GM12878 (cell line): ENCODE results near the gene MGAT4B. TPM values are rescaled to one million over a fixed set of nuclear protein-coding genes. Genes with fewer than 3 reads are reported as not detected.

Source experiments
- EGR1 ChIP-seq, 2 experiments: IDR thresholded peaks; 1 replicate in 1 of 2; 2 replicates in 1 of 2; pipeline ENCODE4 v1.6.1; 2011 to 2012; ENCODE audit warnings: low read depth in 2 of 2, low read length in 2 of 2, borderline replicate concordance in 1 of 2, mild to moderate bottlenecking in 1 of 2, moderate library complexity in 1 of 2
- FOXM1 ChIP-seq: IDR thresholded peaks from 2 replicates; pipeline ENCODE4 v1.6.1; 2012; ENCODE audit warnings: low read depth, mild to moderate bottlenecking, inconsistent platforms, low read length, moderate library complexity
- HDAC2 ChIP-seq: fragments of 200-600 bp; sonication (generic); IDR thresholded peaks from 2 replicates; pipeline ENCODE4 v1.6.1; 2017
- IRF4 ChIP-seq: IDR thresholded peaks from 2 replicates; pipeline ENCODE4 v1.6.1; 2011; ENCODE audit warnings: low read depth, low read length
- KAT2A ChIP-seq: conservative IDR thresholded peaks from 2 replicates; pipeline ENCODE4 v1.6.1; 2011; ENCODE audit warnings: low read depth, low read length; ENCODE audit not compliant: control insufficient read depth
- KDM1A ChIP-seq: fragments of 200-600 bp; sonication (generic); IDR thresholded peaks from 2 replicates; pipeline ENCODE4 v1.6.1; 2016; ENCODE audit warnings: borderline replicate concordance
- MEF2B ChIP-seq: fragments of 450-650 bp; IDR thresholded peaks from 2 replicates; pipeline ENCODE4 v1.6.1; 2018; ENCODE audit warnings: mild to moderate bottlenecking, moderate library complexity; ENCODE audit not compliant: partially characterized antibody, poor library complexity, severe bottlenecking
- MYC ChIP-seq: IDR thresholded peaks from 2 replicates; pipeline ENCODE4 v1.6.1; 2011; ENCODE audit warnings: mild to moderate bottlenecking, low read length, moderate library complexity, inconsistent platforms; ENCODE audit not compliant: insufficient read depth, insufficient replicate concordance, insufficient read length, severe bottlenecking
- NBN ChIP-seq: fragments of 450-650 bp; IDR thresholded peaks from 2 replicates; pipeline ENCODE4 v1.6.1; 2016
- PAX8 ChIP-seq: fragments of 450-650 bp; IDR thresholded peaks from 2 replicates; pipeline ENCODE4 v1.6.1; 2017; ENCODE audit warnings: mild to moderate bottlenecking, moderate library complexity
- RBBP5 ChIP-seq: fragments of 200-600 bp; sonication (generic); conservative IDR thresholded peaks from 2 replicates; pipeline ENCODE4 v1.6.1; 2016
- RELA ChIP-seq: fragments of 450-650 bp; IDR thresholded peaks from 2 replicates; pipeline ENCODE4 v1.8.0; 2014; ENCODE audit warnings: borderline replicate concordance; ENCODE audit not compliant: partially characterized antibody
- SMAD5 ChIP-seq: IDR thresholded peaks from 2 replicates; pipeline ENCODE4 v1.6.1; 2016; ENCODE audit warnings: antibody characterized with exemption, low read depth
- SMC3 ChIP-seq: IDR thresholded peaks from 2 replicates; pipeline ENCODE4 v1.6.1; 2011; ENCODE audit warnings: low read length, improper control_type of control experiment, borderline replicate concordance
- polyA plus RNA-seq, 11 experiments: library from polyadenylated mRNA; depleted of rRNA in 4 of 11; unstranded in 6 of 11; stranded (reverse) in 5 of 11; fragments of >200 nt; fragmentation: Nextera tagmentation in 4 of 11; fragmentation: Illumina TruSeq in 1 of 11; extraction: Ambion mirVana in 4 of 11; extraction: Trizol in 1 of 11; gene quantifications; 1 replicate in 1 of 11; 2 replicates in 10 of 11; pipeline versions ENCODE4 v1.2.1 to v1.2.3, GENCODE V29; 2011 to 2016; ENCODE audit warnings: inconsistent platforms in 2 of 11, missing spikeins in 2 of 11, low read depth in 1 of 11
- total RNA-seq, 4 experiments: library from RNA; depleted of rRNA in 3 of 4; stranded (reverse); fragments of >200 nt in 3 of 4; fragmentation: Illumina TruSeq in 1 of 4; extraction: Trizol in 1 of 4; gene quantifications; 2 replicates each; pipeline versions ENCODE4 v1.2.1 to v1.2.3, GENCODE V29; 2013 to 2021
- TF ChIP-seq, protein P1 (sequence below): fragments of 450-650 bp; IDR thresholded peaks from 2 replicates; pipeline ENCODE4 v1.6.1; 2016; ENCODE audit warnings: mild to moderate bottlenecking
- TF ChIP-seq, protein P2 (sequence below): IDR thresholded peaks from 2 replicates; pipeline ENCODE4 v1.6.1; 2012; ENCODE audit warnings: mild to moderate bottlenecking, low read depth, low read length
- TF ChIP-seq, protein P3 (sequence below): fragments of 450-650 bp; IDR thresholded peaks from 2 replicates; pipeline ENCODE4 v1.6.1; 2017; ENCODE audit warnings: mild to moderate bottlenecking, moderate library complexity
- TF ChIP-seq, protein P4 (sequence below): fragments of 450-650 bp; IDR thresholded peaks from 2 replicates; pipeline ENCODE4 v1.6.1; 2018; ENCODE audit warnings: mild to moderate bottlenecking, low read depth, moderate library complexity; ENCODE audit not compliant: partially characterized antibody

Gene MGAT4B
- total and polyA plus RNA-seq, 10 of the 15 experiments (the other 5 are each of a cell fraction or from before 2014, with no cell fraction given) = 0.60 to 82.5 (median 34.4) TPM; not detected in 1

DNA sequence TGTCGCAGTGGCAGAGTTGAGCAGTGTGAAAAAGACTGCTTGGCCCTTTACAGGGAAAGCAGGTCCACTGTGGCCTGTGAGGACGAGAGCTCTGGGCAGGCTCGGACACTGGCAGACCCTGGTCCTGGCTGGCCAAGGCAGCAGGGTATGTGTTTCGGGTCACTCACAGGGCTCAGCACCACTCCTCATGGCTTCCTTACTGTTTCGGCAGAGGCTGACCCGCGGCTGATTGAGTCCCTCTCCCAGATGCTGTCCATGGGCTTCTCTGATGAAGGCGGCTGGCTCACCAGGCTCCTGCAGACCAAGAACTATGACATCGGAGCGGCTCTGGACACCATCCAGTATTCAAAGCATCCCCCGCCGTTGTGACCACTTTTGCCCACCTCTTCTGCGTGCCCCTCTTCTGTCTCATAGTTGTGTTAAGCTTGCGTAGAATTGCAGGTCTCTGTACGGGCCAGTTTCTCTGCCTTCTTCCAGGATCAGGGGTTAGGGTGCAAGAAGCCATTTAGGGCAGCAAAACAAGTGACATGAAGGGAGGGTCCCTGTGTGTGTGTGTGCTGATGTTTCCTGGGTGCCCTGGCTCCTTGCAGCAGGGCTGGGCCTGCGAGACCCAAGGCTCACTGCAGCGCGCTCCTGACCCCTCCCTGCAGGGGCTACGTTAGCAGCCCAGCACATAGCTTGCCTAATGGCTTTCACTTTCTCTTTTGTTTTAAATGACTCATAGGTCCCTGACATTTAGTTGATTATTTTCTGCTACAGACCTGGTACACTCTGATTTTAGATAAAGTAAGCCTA, 29.8 kb upstream of the MGAT4B start (continued):
- TF ChIP-seq, protein P1, sequence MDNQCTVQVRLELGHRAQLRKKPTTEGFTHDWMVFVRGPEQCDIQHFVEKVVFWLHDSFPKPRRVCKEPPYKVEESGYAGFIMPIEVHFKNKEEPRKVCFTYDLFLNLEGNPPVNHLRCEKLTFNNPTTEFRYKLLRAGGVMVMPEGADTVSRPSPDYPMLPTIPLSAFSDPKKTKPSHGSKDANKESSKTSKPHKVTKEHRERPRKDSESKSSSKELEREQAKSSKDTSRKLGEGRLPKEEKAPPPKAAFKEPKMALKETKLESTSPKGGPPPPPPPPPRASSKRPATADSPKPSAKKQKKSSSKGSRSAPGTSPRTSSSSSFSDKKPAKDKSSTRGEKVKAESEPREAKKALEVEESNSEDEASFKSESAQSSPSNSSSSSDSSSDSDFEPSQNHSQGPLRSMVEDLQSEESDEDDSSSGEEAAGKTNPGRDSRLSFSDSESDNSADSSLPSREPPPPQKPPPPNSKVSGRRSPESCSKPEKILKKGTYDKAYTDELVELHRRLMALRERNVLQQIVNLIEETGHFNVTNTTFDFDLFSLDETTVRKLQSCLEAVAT = peak; percentile 83
- TF ChIP-seq KDM1A = no peak
- TF ChIP-seq, protein P2, sequence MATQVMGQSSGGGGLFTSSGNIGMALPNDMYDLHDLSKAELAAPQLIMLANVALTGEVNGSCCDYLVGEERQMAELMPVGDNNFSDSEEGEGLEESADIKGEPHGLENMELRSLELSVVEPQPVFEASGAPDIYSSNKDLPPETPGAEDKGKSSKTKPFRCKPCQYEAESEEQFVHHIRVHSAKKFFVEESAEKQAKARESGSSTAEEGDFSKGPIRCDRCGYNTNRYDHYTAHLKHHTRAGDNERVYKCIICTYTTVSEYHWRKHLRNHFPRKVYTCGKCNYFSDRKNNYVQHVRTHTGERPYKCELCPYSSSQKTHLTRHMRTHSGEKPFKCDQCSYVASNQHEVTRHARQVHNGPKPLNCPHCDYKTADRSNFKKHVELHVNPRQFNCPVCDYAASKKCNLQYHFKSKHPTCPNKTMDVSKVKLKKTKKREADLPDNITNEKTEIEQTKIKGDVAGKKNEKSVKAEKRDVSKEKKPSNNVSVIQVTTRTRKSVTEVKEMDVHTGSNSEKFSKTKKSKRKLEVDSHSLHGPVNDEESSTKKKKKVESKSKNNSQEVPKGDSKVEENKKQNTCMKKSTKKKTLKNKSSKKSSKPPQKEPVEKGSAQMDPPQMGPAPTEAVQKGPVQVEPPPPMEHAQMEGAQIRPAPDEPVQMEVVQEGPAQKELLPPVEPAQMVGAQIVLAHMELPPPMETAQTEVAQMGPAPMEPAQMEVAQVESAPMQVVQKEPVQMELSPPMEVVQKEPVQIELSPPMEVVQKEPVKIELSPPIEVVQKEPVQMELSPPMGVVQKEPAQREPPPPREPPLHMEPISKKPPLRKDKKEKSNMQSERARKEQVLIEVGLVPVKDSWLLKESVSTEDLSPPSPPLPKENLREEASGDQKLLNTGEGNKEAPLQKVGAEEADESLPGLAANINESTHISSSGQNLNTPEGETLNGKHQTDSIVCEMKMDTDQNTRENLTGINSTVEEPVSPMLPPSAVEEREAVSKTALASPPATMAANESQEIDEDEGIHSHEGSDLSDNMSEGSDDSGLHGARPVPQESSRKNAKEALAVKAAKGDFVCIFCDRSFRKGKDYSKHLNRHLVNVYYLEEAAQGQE = no peak
- no peak for TF ChIP-seq IRF4
- no peak for TF ChIP-seq FOXM1
- 0 out of 2 replicates have a peak, but pooled peaks have one; percentile 28 for TF ChIP-seq NBN
- TF ChIP-seq, protein P3, sequence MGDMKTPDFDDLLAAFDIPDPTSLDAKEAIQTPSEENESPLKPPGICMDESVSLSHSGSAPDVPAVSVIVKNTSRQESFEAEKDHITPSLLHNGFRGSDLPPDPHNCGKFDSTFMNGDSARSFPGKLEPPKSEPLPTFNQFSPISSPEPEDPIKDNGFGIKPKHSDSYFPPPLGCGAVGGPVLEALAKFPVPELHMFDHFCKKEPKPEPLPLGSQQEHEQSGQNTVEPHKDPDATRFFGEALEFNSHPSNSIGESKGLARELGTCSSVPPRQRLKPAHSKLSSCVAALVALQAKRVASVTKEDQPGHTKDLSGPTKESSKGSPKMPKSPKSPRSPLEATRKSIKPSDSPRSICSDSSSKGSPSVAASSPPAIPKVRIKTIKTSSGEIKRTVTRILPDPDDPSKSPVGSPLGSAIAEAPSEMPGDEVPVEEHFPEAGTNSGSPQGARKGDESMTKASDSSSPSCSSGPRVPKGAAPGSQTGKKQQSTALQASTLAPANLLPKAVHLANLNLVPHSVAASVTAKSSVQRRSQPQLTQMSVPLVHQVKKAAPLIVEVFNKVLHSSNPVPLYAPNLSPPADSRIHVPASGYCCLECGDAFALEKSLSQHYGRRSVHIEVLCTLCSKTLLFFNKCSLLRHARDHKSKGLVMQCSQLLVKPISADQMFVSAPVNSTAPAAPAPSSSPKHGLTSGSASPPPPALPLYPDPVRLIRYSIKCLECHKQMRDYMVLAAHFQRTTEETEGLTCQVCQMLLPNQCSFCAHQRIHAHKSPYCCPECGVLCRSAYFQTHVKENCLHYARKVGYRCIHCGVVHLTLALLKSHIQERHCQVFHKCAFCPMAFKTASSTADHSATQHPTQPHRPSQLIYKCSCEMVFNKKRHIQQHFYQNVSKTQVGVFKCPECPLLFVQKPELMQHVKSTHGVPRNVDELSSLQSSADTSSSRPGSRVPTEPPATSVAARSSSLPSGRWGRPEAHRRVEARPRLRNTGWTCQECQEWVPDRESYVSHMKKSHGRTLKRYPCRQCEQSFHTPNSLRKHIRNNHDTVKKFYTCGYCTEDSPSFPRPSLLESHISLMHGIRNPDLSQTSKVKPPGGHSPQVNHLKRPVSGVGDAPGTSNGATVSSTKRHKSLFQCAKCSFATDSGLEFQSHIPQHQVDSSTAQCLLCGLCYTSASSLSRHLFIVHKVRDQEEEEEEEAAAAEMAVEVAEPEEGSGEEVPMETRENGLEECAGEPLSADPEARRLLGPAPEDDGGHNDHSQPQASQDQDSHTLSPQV = no peak
- TF ChIP-seq MYC = no peak
- no peak for TF ChIP-seq PAX8
- TF ChIP-seq KAT2A = no peak
- TF ChIP-seq MEF2B = no peak
- no peak for TF ChIP-seq RELA
- TF ChIP-seq HDAC2 = no peak
- no peak; the same call in 1 of the 2 replicates for TF ChIP-seq SMC3
- TF ChIP-seq SMAD5 = no peak
- no peak for TF ChIP-seq EGR1 (IDR thresholded peaks at IDR 0.05; ENCODE audit: borderline replicate concordance in 1 of 2, low read depth in 2 of 2, low read length in 2 of 2)
- TF ChIP-seq RBBP5 = no peak
- TF ChIP-seq, protein P4, sequence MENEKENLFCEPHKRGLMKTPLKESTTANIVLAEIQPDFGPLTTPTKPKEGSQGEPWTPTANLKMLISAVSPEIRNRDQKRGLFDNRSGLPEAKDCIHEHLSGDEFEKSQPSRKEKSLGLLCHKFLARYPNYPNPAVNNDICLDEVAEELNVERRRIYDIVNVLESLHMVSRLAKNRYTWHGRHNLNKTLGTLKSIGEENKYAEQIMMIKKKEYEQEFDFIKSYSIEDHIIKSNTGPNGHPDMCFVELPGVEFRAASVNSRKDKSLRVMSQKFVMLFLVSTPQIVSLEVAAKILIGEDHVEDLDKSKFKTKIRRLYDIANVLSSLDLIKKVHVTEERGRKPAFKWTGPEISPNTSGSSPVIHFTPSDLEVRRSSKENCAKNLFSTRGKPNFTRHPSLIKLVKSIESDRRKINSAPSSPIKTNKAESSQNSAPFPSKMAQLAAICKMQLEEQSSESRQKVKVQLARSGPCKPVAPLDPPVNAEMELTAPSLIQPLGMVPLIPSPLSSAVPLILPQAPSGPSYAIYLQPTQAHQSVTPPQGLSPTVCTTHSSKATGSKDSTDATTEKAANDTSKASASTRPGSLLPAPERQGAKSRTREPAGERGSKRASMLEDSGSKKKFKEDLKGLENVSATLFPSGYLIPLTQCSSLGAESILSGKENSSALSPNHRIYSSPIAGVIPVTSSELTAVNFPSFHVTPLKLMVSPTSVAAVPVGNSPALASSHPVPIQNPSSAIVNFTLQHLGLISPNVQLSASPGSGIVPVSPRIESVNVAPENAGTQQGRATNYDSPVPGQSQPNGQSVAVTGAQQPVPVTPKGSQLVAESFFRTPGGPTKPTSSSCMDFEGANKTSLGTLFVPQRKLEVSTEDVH = no peak
